GM23338 (cell line): ENCODE results near the gene GAGE12F.
"Not testable (repeated sequence)": the region's sequence is repeated elsewhere in the genome, so short reads cannot be mapped to it uniquely, and the experiment has no call there.

ENCODE experiments used
- CREB1 ChIP-seq: fragments of 250-450 bp; sonication (Bioruptor Pico); IDR thresholded peaks from 2 replicates; pipeline ENCODE4 v1.5.0; 2020; ENCODE audit warnings: low read depth, mild to moderate bottlenecking, moderate library complexity
- EZH2 ChIP-seq: fragments of 200-600 bp; sonication (generic); IDR thresholded peaks from one replicate; pipeline ENCODE4 v1.8.0; 2017; ENCODE audit warnings: antibody characterized with exemption, mild to moderate bottlenecking, low read depth; ENCODE audit not compliant: unreplicated experiment
- POLR2AphosphoS5 ChIP-seq: IDR thresholded peaks from 2 replicates; pipeline ENCODE4 v1.6.1; 2016; ENCODE audit warnings: antibody characterized with exemption, low read depth
- ZNF114 ChIP-seq: fragments of 250-450 bp; sonication (Bioruptor Pico); IDR thresholded peaks from 2 replicates; pipeline ENCODE4 v1.5.0; 2020; ENCODE audit warnings: mild to moderate bottlenecking, moderate library complexity
- TF ChIP-seq, protein P1 (sequence below), 2 experiments: fragments of 200-600 bp in 1 of 2; sonication (generic) in 1 of 2; conservative IDR thresholded peaks; 2 replicates each; pipeline versions ENCODE4 v1.5.1 to v1.6.1; 2016 to 2017; ENCODE audit warnings: antibody characterized with exemption in 2 of 2, low read depth in 2 of 2, mild to moderate bottlenecking in 2 of 2, moderate library complexity in 1 of 2
- TF ChIP-seq, protein P2 (sequence below): IDR thresholded peaks from one replicate; pipeline ENCODE4 v1.6.1; 2018; ENCODE audit warnings: antibody characterized with exemption; ENCODE audit not compliant: unreplicated experiment

DNA sequence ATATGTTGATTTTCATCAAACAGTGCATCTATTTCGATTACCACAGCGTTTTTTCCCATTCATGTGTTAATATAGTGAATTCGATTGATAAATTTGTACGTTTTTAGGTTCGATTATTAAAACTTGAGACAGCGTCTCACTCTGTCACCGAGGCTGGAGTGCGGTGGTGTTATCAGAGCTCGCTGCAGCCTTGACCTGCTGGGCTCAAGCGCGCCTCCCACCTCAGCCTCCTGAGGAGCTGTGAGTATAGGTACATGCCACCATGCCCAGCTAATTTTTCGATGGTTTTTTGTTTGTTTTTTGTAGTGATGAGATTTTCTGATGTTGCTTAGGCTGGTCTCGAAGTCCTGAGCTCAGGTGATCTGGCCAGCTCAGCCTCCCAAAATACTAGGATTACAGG lies 8.5 kb downstream of the GAGE12F start:
- TF ChIP-seq, protein P1, sequence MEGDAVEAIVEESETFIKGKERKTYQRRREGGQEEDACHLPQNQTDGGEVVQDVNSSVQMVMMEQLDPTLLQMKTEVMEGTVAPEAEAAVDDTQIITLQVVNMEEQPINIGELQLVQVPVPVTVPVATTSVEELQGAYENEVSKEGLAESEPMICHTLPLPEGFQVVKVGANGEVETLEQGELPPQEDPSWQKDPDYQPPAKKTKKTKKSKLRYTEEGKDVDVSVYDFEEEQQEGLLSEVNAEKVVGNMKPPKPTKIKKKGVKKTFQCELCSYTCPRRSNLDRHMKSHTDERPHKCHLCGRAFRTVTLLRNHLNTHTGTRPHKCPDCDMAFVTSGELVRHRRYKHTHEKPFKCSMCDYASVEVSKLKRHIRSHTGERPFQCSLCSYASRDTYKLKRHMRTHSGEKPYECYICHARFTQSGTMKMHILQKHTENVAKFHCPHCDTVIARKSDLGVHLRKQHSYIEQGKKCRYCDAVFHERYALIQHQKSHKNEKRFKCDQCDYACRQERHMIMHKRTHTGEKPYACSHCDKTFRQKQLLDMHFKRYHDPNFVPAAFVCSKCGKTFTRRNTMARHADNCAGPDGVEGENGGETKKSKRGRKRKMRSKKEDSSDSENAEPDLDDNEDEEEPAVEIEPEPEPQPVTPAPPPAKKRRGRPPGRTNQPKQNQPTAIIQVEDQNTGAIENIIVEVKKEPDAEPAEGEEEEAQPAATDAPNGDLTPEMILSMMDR (conservative IDR thresholded peaks at IDR 0.05; ENCODE audit: low read depth in 2 of 2), result not testable (repeated sequence)
- not testable (repeated sequence) for TF ChIP-seq EZH2; POLR2AphosphoS5; ZNF114; CREB1 (CRISPR knock-in tag)
- TF ChIP-seq, protein P2, sequence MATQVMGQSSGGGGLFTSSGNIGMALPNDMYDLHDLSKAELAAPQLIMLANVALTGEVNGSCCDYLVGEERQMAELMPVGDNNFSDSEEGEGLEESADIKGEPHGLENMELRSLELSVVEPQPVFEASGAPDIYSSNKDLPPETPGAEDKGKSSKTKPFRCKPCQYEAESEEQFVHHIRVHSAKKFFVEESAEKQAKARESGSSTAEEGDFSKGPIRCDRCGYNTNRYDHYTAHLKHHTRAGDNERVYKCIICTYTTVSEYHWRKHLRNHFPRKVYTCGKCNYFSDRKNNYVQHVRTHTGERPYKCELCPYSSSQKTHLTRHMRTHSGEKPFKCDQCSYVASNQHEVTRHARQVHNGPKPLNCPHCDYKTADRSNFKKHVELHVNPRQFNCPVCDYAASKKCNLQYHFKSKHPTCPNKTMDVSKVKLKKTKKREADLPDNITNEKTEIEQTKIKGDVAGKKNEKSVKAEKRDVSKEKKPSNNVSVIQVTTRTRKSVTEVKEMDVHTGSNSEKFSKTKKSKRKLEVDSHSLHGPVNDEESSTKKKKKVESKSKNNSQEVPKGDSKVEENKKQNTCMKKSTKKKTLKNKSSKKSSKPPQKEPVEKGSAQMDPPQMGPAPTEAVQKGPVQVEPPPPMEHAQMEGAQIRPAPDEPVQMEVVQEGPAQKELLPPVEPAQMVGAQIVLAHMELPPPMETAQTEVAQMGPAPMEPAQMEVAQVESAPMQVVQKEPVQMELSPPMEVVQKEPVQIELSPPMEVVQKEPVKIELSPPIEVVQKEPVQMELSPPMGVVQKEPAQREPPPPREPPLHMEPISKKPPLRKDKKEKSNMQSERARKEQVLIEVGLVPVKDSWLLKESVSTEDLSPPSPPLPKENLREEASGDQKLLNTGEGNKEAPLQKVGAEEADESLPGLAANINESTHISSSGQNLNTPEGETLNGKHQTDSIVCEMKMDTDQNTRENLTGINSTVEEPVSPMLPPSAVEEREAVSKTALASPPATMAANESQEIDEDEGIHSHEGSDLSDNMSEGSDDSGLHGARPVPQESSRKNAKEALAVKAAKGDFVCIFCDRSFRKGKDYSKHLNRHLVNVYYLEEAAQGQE, result not testable (repeated sequence)
